Stomach smooth muscle (tissue), 2 donors: Measurements from ENCODE around the gene OVOL1.
"Not testable (repeated sequence)": the region's sequence is repeated elsewhere in the genome, so short reads cannot be mapped to it uniquely, and the experiment has no call there.

ENCODE experiments used
- H3K27ac ChIP-seq: one replicate; pipeline ENCODE4 v1.7.0; 2013; ENCODE audit warnings: mild to moderate bottlenecking, low read length, inconsistent platforms
- H3K27me3 ChIP-seq, 2 donors: one replicate each; pipeline ENCODE4 v1.7.0; 2013; ENCODE audit warnings: low read length in 2 of 2; ENCODE audit not compliant: insufficient read depth in 2 of 2, control insufficient read depth in 1 of 2
- H3K36me3 ChIP-seq, 2 donors: one replicate each; pipeline ENCODE4 v1.7.0; 2013; ENCODE audit warnings: low read length in 2 of 2; ENCODE audit not compliant: control insufficient read depth in 2 of 2, insufficient read depth in 2 of 2
- H3K4me1 ChIP-seq: one replicate; pipeline ENCODE4 v1.7.0; 2013; ENCODE audit warnings: low read length; ENCODE audit not compliant: control insufficient read depth, insufficient read depth
- H3K4me3 ChIP-seq, 2 donors: one replicate each; pipeline ENCODE4 v1.7.0; 2013; ENCODE audit warnings: low read length in 2 of 2
- H3K9ac ChIP-seq, 2 donors: one replicate each; pipeline ENCODE4 v1.7.0; 2013; ENCODE audit warnings: low read length in 2 of 2, mild to moderate bottlenecking in 1 of 2
- H3K9me3 ChIP-seq, 2 donors: one replicate each; pipeline ENCODE4 v1.7.0; 2013; ENCODE audit warnings: low read length in 2 of 2; ENCODE audit not compliant: control insufficient read depth in 2 of 2
- donor health status: healthy.
- donor health status: Pancreatic carcinoma.

The OVOL1 gene

DNA sequence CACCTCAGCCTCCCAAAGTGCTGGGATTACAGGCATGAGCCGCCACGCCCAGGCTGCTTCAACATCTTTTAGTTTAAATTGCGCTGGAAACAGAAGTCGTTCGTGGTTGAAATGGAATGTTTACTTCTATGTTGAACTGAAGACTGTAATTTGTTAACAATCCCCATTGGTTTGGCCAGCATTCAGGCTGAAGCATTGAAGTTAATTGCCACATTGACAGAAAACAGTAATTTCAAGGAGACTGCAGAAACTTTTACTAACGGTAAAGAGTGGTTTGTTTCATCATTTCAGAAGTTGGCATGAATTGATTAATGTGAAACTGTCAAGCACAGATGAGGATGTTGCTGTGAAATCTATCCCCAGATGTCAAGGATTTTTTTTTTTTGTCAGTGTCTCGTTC, 20.3 kb upstream of the OVOL1 start:
- Histone ChIP-seq H3K9ac (no peak overlapping the region), H3K27me3 (no peaks in the 10 kb centered on the region), H3K27ac (no peak overlapping the region), H3K9me3 (no peaks in the 10 kb centered on the region), H3K4me1 (no peaks in the 10 kb centered on the region), H3K36me3 (no peaks in the 10 kb centered on the region), H3K4me3 (no peak overlapping the region)

DNA sequence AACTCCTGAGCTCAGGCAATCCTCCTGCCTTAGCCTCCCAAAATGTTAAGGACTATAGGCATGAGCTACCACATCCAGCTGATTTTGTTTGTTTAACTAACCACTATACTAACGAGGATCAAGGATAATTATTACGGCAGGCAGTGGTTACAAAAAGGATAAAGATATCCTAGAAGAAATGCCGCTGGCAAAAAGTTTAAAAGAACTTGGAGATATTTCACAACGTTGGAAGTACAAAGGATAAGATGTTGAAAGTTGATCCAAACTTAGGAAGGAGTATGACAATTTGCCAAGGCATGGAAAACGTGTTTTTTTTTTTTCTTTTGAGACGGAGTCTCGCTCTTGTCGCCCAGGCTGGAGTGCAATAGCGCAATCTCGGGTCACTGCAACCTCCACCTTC, 19.5 kb upstream of the OVOL1 start:
- no peaks in the 10 kb centered on the region for H3K27me3 ChIP-seq
- H3K36me3 ChIP-seq: no peaks in the 10 kb centered on the region
- no peak overlapping the region for H3K9ac ChIP-seq
- no peak overlapping the region for H3K27ac ChIP-seq
- H3K4me1 ChIP-seq: no peaks in the 10 kb centered on the region
- H3K4me3 ChIP-seq: no peak overlapping the region
- H3K9me3 ChIP-seq: no peaks in the 10 kb centered on the region

DNA sequence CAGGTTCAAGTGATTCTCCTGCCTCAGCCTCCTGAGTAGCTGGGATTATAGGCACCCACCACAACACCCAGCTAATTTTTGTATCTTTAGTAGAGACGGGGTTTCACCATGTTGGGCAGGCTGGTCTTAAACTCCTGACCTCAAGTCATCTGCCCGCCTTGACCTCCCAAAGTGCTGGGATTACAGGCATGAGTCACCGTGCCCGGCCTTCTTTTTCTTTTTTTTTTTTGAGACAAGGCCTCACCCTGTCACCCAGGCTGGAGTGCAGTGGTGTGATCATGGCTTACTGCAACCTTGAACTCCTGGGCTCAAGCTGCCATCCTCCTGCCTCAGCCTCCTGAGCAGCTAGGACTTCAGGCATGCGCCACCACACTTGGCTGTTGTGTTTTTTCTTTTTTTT, 19.1 kb upstream of the OVOL1 start:
- not testable (repeated sequence) for H3K9me3 ChIP-seq, H3K27me3 ChIP-seq, H3K36me3 ChIP-seq, H3K9ac ChIP-seq, H3K4me1 ChIP-seq, H3K4me3 ChIP-seq, H3K27ac ChIP-seq

DNA sequence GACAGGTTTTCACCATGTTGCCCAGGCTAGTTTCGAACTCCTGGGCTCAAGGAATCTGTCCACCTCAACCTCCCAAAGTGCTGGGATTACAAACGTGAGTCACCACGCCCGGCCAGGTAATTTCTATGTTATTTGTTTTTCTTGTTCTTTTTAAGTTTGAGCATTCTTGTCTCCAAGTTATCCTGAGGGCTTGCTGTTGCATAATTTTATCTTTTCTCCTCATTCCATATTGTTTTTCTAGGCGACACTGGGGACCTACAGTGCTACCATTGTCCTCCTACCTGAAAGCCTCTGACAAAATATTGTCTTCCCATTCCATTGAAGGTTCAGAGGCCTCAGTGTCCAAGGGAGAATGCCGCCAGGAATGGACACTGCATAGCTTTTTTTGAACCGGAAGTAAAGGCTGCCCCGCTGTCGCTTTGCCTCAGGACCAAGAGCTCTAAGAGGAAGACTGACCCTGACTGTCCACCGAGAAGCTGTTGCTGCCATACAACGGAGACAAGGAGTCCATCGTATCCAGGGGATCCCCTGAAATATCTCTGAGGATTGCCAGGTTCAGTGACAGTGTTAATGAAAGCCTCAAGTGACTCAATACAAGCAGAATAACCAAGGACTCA, 15.8 kb upstream of the OVOL1 start:
- Histone ChIP-seq H3K4me1 (no peaks in the 10 kb centered on the region), H3K36me3 (peaks cover 0 to 2% of the 10 kb centered on the region in 2 donors), H3K9me3 (no peaks in the 10 kb centered on the region), H3K27ac (no peak overlapping the region), H3K27me3 (no peaks in the 10 kb centered on the region), H3K9ac (peak overlapping the region in 1 of 2 donors; percentile 29), H3K4me3 (no peak overlapping the region)

DNA sequence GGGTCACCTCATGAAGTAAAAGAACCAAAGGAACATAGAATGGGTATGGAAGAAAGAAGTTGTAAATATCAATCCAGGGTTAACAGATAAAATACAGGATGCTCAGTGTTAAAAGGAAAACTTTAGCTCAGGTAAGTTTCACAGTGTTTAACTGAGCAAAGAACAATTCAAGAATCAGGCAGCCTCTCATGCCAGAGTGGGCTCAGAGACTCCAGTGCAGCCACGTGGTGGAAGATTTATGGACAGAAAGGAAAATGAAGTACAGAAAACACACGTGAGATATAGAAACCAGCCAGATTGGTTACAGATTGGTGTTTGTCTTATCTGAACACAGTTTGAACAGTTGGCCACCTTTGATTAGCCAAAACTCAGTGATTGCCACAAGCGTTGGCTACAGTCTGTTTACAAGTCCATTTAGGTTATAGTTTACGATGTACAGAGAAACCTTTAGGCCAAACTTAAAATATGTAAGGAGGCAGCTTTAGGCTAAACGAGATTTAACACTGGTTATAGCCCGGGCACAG, 15.2 kb upstream of the OVOL1 start:
- Histone ChIP-seq H3K9ac (peak overlapping the region in 1 of 2 donors; percentile 29), H3K36me3 (peaks cover 0 to 2% of the 10 kb centered on the region in 2 donors), H3K27ac (no peak overlapping the region)

DNA sequence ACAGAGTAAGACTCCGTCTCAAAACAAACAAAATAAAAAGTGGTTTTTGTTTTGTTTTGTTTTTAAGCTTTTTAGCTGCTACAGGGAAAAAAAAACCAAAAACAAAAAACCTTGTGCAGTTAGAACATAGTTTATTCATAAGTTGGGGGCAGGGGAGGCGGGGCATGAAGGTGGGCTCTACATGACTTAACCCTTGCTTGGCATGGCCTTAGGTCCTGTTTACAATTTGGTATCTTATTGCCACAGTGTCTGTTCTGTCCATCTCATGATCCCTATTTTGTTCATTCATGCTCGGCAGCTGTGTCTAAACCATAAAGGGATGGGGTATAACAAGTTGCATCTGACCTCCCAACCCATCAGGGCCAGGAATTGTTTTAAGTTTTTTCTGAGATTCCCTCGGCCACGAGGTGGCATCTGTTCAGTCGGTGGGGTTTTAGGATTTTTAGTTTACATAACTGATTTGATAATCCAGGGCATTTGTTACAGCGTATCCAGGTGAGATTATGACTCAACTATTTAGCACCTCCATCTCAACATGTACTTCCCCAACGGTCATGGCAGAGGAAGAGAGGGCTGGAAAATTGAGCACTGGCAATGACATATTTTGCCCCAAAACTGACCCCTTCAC, 13.0 kb upstream of the OVOL1 start:
- H3K27ac ChIP-seq: no peak overlapping the region
- H3K4me3 ChIP-seq: no peak overlapping the region
- H3K4me1 ChIP-seq: peaks cover 8% of the 10 kb centered on the region

More for the DNA sequence above, 15.2 kb upstream of the OVOL1 start:
- Histone ChIP-seq H3K9me3 (no peaks in the 10 kb centered on the region), H3K27me3 (no peaks in the 10 kb centered on the region), H3K4me1 (no peaks in the 10 kb centered on the region), H3K4me3 (no peak overlapping the region)

DNA sequence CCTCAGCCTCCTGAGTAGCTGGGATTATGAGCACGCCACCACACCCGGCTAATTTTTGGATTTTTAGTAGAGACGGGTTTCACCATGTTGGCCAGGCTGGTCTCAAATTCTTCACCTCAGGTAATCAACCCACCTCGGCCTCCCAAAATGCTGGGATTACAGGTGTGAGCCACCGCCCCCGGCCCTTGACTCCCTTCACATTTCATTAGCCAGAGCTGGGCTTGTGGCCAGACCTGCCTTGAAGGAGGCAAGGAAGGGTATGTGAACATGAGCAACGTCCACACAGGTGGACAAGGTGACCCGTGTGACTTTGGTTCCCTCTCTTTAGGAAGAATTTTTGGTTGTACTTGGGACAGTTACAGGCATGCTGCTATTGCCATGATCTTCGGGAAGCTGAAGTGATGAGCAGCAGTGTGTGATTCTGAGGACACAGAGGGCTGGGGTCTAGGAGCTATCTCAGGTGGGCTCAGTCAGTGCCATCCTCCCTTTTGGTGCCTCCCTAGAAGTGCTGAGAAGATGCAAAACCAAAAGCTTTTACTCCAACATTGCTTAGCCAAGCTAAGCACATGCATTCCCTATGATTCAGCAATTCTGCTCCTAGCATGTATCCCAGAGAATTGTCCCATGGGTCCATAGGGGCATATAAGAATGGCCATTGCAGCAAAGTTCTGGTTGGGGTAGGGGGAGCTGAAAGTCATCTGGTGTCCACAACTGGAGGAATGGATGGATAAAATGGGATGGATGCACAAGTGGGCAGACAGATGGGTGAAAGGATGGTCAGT, 12.1 kb upstream of the OVOL1 start:
- peaks cover 16% of the 10 kb centered on the region for H3K4me1 ChIP-seq
- no peaks in the 10 kb centered on the region for H3K9me3 ChIP-seq

More for the DNA sequence above, 13.0 kb upstream of the OVOL1 start:
- no peaks in the 10 kb centered on the region for H3K27me3 ChIP-seq
- peaks cover 0 to 16% of the 10 kb centered on the region in 2 donors for H3K36me3 ChIP-seq
- no peak overlapping the region for H3K9ac ChIP-seq
- no peaks in the 10 kb centered on the region for H3K9me3 ChIP-seq

DNA sequence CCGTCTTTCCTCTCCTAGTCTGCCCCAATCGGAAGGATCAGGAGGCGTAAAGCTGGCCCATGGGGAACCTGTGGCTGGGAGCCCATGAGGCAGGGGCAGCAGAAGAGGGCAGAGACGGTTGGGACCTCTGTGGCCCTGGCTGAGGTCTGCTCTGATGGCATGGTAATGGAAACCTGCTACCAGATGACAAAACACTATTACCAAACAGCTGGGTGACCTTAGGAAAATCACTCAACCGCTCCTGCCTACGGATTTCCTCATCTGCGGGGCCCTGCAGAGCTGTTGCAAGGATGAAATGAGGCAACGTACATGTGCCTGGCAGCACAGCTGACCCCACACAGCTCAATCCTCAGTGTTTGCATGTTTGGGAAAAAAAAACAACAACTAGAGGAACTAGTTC, 10.7 kb upstream of the OVOL1 start:
- no peaks in the 10 kb centered on the region for H3K9me3 ChIP-seq
- H3K27ac ChIP-seq: no peak overlapping the region

More for the DNA sequence above, 12.1 kb upstream of the OVOL1 start:
- Histone ChIP-seq H3K4me3 (no peak overlapping the region), H3K27ac (no peak overlapping the region), H3K27me3 (no peaks in the 10 kb centered on the region), H3K9ac (no peak overlapping the region), H3K36me3 (peaks cover 0 to 16% of the 10 kb centered on the region in 2 donors)

DNA sequence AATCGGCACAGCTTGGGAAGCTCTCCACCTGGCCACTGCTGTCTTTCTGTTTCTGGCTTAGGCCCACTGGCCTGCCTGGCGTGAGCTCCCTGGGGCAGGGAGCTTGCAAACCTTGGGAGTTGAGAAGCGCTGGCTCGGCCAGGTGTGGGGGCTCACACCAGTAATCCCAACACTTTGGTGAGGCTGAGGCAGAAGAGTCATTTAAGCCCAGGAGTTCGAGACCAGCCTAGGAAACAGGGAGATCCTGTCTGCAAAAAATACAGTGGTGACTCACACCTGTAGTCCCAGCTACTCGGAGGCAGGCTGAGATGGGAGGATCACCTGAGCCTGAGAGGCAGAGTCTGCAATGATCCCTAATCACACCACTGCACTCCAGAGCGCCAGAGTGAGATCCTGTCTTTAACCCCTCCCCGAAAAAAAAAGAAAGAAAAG, 10.1 kb upstream of the OVOL1 start:
- H3K27ac ChIP-seq: no peak overlapping the region
- H3K9me3 ChIP-seq: no peaks in the 10 kb centered on the region
- no peaks in the 10 kb centered on the region for H3K27me3 ChIP-seq
- peaks cover 29% of the 10 kb centered on the region for H3K4me1 ChIP-seq
- no peak overlapping the region for H3K4me3 ChIP-seq
- peaks cover 0 to 16% of the 10 kb centered on the region in 2 donors for H3K36me3 ChIP-seq
- H3K9ac ChIP-seq: no peak overlapping the region

More for the DNA sequence above, 10.7 kb upstream of the OVOL1 start:
- Histone ChIP-seq H3K9ac (no peak overlapping the region), H3K4me3 (no peak overlapping the region), H3K27me3 (no peaks in the 10 kb centered on the region), H3K4me1 (peaks cover 24% of the 10 kb centered on the region), H3K36me3 (peaks cover 0 to 16% of the 10 kb centered on the region in 2 donors)

DNA sequence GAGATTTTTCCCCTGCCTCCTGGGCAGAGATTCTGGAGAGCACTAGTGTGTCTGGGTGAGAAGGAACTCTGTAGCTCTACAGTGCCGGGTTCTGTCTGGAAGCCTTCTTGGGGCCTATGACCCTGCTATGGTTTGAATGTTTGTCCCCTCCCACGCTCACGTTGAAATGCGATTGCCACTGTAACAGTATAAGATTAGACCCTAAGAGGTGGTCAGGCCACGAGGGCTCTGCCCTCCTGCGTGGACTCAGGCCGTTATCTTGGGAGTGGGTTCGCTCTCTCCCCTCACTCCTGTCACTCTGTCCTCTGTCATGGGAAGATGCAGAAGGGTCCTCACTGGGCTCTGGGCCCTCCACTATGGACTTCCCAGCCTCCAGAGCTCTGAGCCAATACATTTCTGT, 9.6 kb upstream of the OVOL1 start:
- peaks cover 31% of the 10 kb centered on the region for H3K4me1 ChIP-seq
- no peaks in the 10 kb centered on the region for H3K27me3 ChIP-seq
- H3K36me3 ChIP-seq: peaks cover 0 to 16% of the 10 kb centered on the region in 2 donors
- H3K27ac ChIP-seq: no peak overlapping the region
- no peaks in the 10 kb centered on the region for H3K9me3 ChIP-seq
- H3K4me3 ChIP-seq: no peak overlapping the region
- peak overlapping the region in 1 of 2 donors; percentile 5 for H3K9ac ChIP-seq
